Large intestine (tissue), 3 donors: ENCODE measurements around the gene AUNIP. TPM values are rescaled to one million over a fixed set of nuclear protein-coding genes. Genes with fewer than 3 reads are reported as not detected.

Source experiments
- DNase-seq, 2 donors: peaks; one replicate each; pipeline versions ENCODE4 v3.0.0 to v3.0.0-alpha.2; 2013
- H3K27ac ChIP-seq: one replicate; pipeline ENCODE4 v1.5.1; 2013; ENCODE audit warnings: low read length
- H3K27me3 ChIP-seq: 2 replicates; pipeline ENCODE4 v1.6.1; 2013; ENCODE audit warnings: low read length; ENCODE audit not compliant: control insufficient read depth, insufficient read depth
- H3K36me3 ChIP-seq: 2 replicates; pipeline ENCODE4 v1.6.1; 2013; ENCODE audit warnings: low read length; ENCODE audit not compliant: control insufficient read depth, insufficient read depth
- H3K4me1 ChIP-seq: one replicate; pipeline ENCODE4 v1.6.1; 2013; ENCODE audit warnings: low read length; ENCODE audit not compliant: control insufficient read depth, insufficient read depth
- H3K4me3 ChIP-seq: one replicate; pipeline ENCODE4 v1.5.1; 2013; ENCODE audit warnings: low read length
- H3K9me3 ChIP-seq: one replicate; pipeline ENCODE4 v1.6.1; 2013; ENCODE audit warnings: mild to moderate bottlenecking, low read depth, low read length, moderate library complexity; ENCODE audit not compliant: control insufficient read depth
- WGBS: methylation state at CpG from one replicate; pipeline ENCODE4 v1.1.5; 2013; ENCODE audit warnings: low lambda C conversion rate; ENCODE audit not compliant: insufficient coverage; 5-methylcytosine and 5-hydroxymethylcytosine counted together
- polyA plus RNA-seq: library from polyadenylated mRNA; unstranded; fragments of 120-200 nt; gene quantifications from one replicate; pipeline ENCODE4 v1.2.1, GENCODE V29; 2013

AUNIP gene
- polyA plus RNA-seq, 1 donor = 2.0 TPM

DNA sequence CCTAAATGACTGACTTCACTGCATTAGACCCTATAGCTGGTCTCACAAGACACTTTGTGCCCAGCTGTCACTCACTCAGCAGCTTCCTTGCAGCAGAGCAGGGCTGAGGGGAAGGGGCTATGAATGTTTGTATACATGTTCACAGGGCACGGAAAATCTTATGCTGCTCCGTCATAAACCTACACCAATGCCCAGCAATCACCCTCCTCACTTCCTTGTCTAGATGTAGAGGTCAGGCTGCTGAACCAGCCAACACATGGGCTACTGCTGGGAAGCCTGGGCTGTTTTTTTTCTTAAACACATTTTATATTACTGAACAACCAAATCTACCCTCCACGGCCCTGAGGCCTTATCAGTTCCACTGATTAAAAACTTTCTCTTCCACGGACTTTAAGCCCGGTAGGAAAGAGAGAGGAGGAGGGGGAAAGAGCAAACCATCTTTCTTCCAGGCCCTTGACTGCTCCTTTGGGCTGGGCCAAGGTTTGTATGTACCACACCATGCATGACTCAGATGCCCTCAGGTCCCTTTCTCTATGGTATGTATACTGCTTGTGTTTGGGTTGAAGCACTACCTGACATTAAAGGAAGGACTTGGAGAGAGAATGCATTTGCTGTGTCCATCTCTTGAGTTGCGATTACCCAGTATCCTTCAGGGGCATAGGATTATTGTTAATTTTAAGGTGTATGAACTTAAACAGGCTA lies 26.8 kb downstream of the AUNIP start:
- Histone ChIP-seq H3K4me3 (no peak overlapping the region), H3K4me1 (peaks cover 20% of the 10 kb centered on the region), H3K36me3 (peaks cover 72% of the 10 kb centered on the region), H3K27ac (peak overlapping the region; percentile 10), H3K9me3 (no peaks in the 10 kb centered on the region), H3K27me3 (no peaks in the 10 kb centered on the region)
- peak; percentile 31 to 68 for DNase-seq
- no CpG with 5 or more reads among the region's 6 CpGs for WGBS

DNA sequence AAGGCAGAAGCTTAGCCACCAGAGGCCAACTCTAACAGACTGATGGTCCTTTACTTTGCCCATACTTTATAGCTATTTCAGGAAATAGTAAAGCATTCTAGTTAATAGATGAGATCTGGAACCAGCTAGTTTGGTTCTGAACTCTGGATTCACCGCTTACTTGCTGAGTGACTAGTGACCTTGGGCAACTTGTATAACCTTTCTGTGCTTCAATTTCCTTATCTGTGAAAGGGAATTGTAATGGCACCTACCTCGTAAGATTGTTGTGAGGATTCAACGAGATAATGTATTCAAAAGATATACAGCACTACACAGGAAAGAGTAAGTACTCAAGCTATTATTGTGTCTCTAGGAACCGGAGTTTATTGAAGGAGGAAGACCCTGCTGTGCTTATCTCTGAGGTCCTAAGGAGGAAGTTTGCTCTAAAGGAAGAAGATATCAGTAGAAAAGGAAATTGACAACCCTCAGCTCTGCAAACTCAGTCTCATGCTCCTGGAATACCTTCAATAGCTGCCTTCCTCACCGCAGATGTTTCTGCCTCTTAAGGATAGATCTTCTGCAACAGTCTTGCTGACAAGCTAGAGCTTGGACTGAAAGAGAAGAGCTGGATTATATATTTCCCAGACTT lies 27.6 kb downstream of the AUNIP start:
- Histone ChIP-seq H3K27me3 (no peaks in the 10 kb centered on the region), H3K36me3 (peaks cover 79% of the 10 kb centered on the region), H3K9me3 (no peaks in the 10 kb centered on the region), H3K4me3 (no peak overlapping the region), H3K27ac (peak overlapping the region; percentile 10), H3K4me1 (peaks cover 20% of the 10 kb centered on the region)
- no peak for DNase-seq
- WGBS = no CpG with 5 or more reads among the region's 5 CpGs

DNA sequence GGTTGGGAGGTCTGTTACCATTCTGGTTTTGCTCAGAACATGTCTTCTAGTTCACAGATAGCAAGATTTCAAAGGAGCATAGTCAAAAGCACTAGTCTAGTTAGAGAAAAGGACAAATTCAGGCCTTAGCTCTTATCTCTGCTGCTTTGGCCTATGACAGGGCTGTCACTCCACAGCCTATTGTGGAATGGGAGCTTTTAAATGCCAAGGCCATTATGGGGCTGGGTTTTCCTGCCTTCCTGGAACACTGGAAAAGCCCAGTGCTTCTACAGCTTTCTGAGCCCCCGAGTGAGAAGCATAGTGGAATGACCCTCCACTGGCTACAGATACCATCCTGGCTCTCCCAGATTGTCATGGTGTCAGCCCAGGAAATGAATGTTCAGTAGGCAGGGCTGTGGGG lies 30.2 kb downstream of the AUNIP start:
- no CpG with 5 or more reads among the region's 1 CpG for WGBS
- Histone ChIP-seq H3K36me3 (peaks cover 83% of the 10 kb centered on the region), H3K27me3 (no peaks in the 10 kb centered on the region), H3K27ac (no peak overlapping the region), H3K9me3 (no peaks in the 10 kb centered on the region), H3K4me1 (peaks cover 20% of the 10 kb centered on the region), H3K4me3 (no peak overlapping the region)
- DNase-seq = no peak

- H3K36me3 ChIP-seq = peaks cover 81% of the 10 kb centered on the region
- H3K9me3 ChIP-seq = no peaks in the 10 kb centered on the region
- no peak overlapping the region for H3K27ac ChIP-seq
- no peak for DNase-seq
- H3K27me3 ChIP-seq = no peaks in the 10 kb centered on the region
- H3K4me3 ChIP-seq = no peak overlapping the region
- H3K4me1 ChIP-seq = peaks cover 20% of the 10 kb centered on the region
- 100% methylated on average over 1 of the region's 3 CpGs for WGBS
Measured at GRCh38 chr1:25828491-25828890, 30.8 kb downstream of the AUNIP start.

DNA sequence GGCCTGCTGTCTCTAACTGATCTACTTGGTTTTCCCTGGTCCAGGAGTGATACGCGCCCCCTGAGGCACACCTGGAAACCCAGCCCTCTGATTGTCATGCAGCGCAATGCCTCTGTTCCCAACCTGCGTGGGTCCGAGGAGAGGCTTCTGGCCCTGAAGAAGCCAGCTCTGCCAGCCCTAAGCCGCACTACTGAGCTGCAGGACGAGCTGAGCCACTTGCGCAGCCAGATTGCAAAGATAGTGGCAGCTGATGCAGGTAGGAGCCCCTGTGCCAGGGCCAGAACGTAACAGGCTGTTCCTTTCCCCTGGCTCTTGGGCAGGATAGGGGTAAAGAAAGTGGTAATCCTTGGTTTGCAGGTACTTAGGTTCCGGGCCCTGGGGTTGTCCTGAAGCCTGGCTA lies 32.7 kb downstream of the AUNIP start:
- H3K36me3 ChIP-seq = peaks cover 66% of the 10 kb centered on the region
- DNase-seq = no peak
- peaks cover 8% of the 10 kb centered on the region for H3K4me1 ChIP-seq
- H3K27me3 ChIP-seq = no peaks in the 10 kb centered on the region
- no peaks in the 10 kb centered on the region for H3K9me3 ChIP-seq
- no peak overlapping the region for H3K4me3 ChIP-seq
- WGBS = no CpG with 5 or more reads among the region's 10 CpGs
- no peak overlapping the region for H3K27ac ChIP-seq

DNA sequence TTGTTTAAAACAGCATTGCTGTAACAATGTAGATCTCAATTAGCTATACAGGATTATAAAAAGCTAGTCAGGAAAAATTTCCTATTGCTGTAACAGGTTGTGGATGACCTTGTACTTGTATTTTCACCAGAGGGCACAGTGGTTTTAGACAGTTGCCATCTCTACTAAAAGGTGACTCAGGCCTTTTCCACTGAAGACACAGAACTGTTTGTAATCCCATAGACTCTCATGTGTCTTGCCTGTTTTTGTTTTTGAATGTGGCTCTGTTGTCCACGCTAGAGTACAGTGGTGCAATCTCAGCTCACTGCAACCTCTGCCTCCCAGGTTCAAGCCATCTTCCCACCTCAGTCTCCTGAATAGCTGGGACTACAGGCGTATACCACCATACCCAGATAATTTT lies 33.7 kb downstream of the AUNIP start:
- no peaks in the 10 kb centered on the region for H3K9me3 ChIP-seq
- H3K36me3 ChIP-seq = peaks cover 57% of the 10 kb centered on the region
- no CpG with 5 or more reads among the region's 2 CpGs for WGBS

GRCh38 chr1:25821630-25822091 lies 37.6 kb downstream of the AUNIP start:
- no peaks in the 10 kb centered on the region for H3K27me3 ChIP-seq
- WGBS = 89% methylated on average over 2 of the region's 5 CpGs
- peaks cover 20% of the 10 kb centered on the region for H3K36me3 ChIP-seq
- H3K4me3 ChIP-seq = no peak overlapping the region
- DNase-seq = no peak
- H3K9me3 ChIP-seq = no peaks in the 10 kb centered on the region
- peaks cover 29% of the 10 kb centered on the region for H3K4me1 ChIP-seq
- H3K27ac ChIP-seq = no peak overlapping the region

More for the DNA sequence above, 33.7 kb downstream of the AUNIP start:
- H3K27ac ChIP-seq = no peak overlapping the region
- H3K27me3 ChIP-seq = no peaks in the 10 kb centered on the region
- H3K4me1 ChIP-seq = peaks cover 11% of the 10 kb centered on the region
- no peak for DNase-seq
- H3K4me3 ChIP-seq = no peak overlapping the region

- peaks cover 29% of the 10 kb centered on the region for H3K4me1 ChIP-seq
- no peak for DNase-seq
- no peaks in the 10 kb centered on the region for H3K9me3 ChIP-seq
- H3K4me3 ChIP-seq = peak overlapping the region; percentile 87
- H3K36me3 ChIP-seq = peaks cover 19% of the 10 kb centered on the region
- H3K27me3 ChIP-seq = no peaks in the 10 kb centered on the region
- no CpG with 5 or more reads among the region's 10 CpGs for WGBS
- peak overlapping the region; percentile 93 for H3K27ac ChIP-seq
Measured at GRCh38 chr1:25821112-25821476, 38.2 kb downstream of the AUNIP start.

DNA sequence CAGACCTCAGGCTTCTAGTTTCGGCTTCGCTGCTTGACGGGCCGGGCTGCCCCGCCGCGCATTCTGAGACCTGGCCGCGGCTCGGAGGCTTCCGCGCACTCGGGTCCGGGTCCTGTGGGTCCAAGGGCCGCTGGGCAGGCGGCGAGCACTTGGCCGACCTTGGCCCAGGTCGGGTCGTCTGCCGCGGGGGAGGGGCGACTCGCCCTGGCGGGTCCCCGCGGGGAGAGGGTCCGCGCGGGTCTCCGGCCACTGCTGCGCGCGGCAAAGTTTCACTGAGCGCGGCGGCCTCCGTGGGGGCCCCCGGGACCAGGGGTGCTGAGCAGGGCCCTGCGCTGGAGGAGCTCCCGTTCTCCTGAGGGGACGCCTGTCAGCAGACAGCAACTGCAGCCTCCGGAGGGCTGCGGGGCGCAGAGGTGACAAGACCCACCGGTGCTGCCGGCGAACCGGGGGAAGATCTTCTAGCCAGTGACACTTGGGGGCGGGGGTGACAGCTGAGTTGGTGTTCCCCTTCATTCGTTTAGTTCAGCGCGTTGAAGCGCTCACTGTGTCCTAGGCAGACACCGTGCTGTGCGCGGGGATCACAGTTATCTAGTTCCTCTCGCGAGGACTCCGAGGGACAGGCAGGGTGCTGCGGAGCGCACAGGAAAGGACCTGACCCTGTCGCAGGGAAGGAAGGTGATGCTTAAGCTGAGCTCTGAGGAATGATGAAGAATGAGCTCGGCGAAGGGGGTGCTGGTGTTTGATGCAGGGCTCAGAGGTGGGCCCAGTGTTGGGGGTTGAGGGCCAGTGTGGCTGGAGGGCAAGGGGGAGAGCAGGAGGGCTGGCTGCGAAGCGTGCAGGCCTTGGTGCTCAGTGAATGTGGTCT lies 38.8 kb downstream of the AUNIP start:
- H3K4me1 ChIP-seq = peaks cover 29% of the 10 kb centered on the region
- no CpG with 5 or more reads among the region's 67 CpGs for WGBS

GRCh38 chr1:25819491-25820246 lies 39.6 kb downstream of the AUNIP start, which contains the start of gene MTFR1L:
Gene MTFR1L, plus strand, starts transcription at chr1:25819954. Its CDS starts 3,151 bp downstream, at chr1:25823105.
- peaks cover 29% of the 10 kb centered on the region for H3K4me1 ChIP-seq
- no peaks in the 10 kb centered on the region for H3K9me3 ChIP-seq
- no CpG with 5 or more reads among the region's 64 CpGs for WGBS
- H3K27me3 ChIP-seq = no peaks in the 10 kb centered on the region
- H3K27ac ChIP-seq = peak within 1 kb of the TSS; percentile 93
- H3K36me3 ChIP-seq = peaks cover 30% of the 10 kb centered on the region
- peak; percentile 91 to 96 for DNase-seq
- peak within 1 kb of the TSS; percentile 87 for H3K4me3 ChIP-seq

More for the DNA sequence above, 38.8 kb downstream of the AUNIP start:
- peak overlapping the region; percentile 87 for H3K4me3 ChIP-seq
- peak overlapping the region; percentile 93 for H3K27ac ChIP-seq
- H3K36me3 ChIP-seq = peaks cover 23% of the 10 kb centered on the region
- no peaks in the 10 kb centered on the region for H3K9me3 ChIP-seq
- peak in 1 of 2 donors; percentile 81 for DNase-seq
- no peaks in the 10 kb centered on the region for H3K27me3 ChIP-seq
